NCI-H2171 (cell line): ENCODE data around the gene SLC35B4.

ENCODE experiments used
- DNase-seq: peaks from one replicate; lab custom pipeline; 2025; lab: John Stamatoyannopoulos, UW

The SLC35B4 gene

DNA sequence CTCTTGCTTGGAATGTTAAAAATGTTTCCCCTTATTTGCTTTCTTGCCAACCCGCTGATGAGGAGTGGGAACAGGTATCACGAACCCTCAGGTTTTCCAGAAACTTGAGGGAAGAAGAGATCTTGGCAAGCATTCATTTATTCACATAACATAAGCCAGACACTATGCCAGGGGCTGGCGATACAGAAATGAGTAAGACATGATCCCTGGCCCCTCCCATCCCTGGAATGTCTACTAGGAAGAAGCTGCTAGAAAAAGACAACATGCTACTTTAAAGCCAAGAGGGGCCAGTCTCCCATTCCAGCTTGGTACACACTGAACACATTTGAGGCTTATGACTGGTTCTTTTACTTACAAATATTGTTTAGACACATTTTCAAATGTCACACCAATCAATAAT, 26.4 kb downstream of the SLC35B4 start:
- DNase-seq: no peak

DNA sequence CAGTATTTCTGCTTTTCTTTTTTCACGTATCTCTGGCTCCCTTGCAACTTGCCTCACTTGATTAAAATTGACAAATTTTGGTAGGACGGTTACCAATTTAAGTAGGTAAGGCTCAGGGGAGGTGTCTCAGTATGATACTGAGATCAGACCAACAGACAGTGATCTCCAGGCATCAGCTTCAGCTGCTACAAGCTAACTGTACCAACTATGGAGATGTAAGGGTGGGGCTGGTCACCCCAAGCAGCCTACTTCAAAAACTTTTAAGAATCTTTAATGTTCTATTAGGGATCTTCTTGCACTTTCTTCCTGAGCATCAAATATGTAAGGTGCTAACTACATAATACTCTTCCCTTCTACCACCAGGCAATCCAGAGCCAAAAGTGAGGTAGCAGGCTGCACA, 26.9 kb downstream of the SLC35B4 start:
- no peak for DNase-seq

DNA sequence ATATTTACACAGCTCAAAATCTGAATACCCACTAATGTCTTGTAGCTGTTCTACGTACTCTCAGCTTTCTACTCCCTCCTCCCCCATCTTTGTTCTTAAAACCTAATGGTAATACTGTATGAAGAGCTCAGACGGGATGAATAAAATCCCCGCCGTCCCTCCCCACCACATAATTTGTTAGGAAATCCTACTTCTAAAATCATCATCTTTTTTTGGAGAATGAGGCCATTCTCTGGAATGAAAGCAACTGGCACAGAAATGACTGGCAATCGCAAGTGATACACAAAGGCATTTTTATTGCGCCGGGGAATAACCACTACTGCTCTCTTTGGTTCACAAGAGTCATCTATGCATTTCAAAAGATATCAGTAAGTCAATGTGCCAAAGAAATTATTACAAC, 27.3 kb downstream of the SLC35B4 start:
- DNase-seq: no peak

DNA sequence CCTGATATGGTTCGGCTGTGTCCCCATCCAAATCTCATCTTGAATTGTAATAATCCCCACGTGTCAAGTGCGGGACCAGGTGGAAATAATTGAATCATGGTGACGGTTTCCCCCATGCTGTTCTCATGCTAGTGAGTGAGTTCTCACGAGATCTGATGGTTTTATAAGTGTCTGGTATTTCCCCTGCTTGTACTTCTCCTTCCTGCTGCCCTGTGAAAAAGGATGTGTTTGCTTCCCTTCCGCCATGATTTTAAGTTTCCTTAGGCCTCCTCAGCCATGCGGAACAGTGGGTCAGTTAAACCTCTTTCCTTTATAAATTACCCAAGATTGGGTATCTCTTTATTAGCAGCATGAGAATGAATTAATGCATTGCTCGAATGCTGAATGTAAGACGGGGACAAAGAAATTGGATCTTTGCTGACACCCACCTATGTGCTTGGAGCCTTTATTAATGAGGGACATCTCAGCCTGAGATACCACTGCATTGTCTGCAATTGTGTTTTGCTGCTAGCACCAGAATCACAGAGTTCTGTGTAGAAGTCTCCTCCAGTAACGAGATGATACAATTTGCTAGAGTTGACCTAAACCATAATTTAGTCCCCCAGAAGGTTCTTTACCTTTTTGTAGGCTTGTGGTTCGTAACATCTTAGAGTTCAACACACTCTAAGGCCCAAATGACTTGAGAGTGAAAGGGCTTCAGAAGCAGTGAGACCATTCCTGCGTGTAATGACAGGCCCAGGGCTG, 28.6 kb downstream of the SLC35B4 start:
- no peak for DNase-seq

DNA sequence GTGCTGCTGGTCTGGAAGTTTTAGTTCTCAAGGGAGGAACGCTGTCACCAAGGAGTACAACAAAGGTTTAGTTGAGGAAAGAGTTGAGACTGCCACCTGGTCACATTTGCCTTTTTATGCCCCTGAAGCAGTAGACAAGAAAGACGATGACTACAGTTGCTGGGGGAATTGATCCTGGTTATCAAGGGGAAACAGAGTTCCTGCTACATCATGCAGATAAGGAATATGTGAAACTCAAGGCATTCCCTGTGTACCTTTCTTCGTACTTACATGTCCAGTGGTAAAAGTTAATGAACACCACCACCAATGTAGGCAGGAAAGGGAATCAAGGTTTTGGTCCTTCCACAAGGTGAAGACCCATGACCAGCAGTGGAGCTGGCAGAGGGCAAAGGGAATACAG, 31.8 kb downstream of the SLC35B4 start:
- DNase-seq: no peak

DNA sequence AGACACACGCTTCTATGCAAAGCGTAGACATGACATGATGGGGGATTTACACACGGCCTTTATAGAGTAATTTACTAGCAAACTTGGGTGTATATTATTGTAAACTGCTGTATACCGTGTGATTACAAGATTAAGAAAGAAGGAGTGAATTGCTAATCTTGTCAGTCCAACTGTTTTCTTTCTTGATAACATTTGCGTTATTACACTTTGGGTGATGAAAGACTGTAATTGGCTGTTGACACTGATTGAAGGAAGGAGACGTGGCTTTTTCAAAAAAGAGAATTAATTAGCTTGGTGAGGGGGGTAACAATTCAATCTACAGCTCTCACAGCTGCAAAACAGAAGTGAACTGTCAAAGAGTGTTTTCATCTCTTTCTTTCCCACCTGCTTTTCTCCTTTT, 32.7 kb downstream of the SLC35B4 start:
- DNase-seq: no peak

DNA sequence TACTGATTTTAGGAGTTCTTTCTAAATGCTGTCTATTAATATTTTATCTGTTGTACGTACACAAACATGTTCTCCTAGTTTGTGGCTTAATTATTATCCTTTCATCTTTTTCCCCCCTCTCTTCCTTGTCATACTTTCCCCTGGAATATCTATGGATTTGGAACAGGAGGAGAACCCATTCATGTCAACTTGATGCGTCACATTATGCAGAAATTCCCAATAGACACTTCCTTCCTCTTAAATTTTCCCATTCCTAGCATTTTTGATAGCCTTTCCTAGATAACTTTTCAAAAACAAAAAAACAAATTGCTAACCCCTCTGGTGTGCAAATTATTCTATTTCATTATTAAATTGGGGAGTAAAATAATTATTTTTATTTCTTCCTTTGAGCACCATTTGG, 36.2 kb downstream of the SLC35B4 start:
- DNase-seq: no peak

DNA sequence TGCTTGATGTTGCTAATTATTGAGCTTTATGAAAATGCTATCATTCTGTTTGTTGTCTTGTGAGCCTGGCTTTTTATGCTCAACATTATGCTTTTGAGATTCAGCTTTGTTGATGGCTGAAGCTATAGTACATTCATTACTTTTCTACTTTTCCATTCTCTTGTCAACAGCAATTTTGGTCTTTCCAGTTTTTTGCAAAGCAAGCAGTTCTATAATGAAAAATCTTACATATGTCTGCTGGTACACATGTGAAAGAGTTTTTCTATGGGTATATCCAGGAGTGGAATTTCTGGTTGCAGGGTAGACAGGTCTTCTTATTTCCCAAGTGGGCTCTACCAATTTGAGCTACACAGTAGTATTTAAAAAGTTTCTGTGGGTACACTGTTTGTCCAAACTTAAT, 36.8 kb downstream of the SLC35B4 start:
- DNase-seq: no peak

DNA sequence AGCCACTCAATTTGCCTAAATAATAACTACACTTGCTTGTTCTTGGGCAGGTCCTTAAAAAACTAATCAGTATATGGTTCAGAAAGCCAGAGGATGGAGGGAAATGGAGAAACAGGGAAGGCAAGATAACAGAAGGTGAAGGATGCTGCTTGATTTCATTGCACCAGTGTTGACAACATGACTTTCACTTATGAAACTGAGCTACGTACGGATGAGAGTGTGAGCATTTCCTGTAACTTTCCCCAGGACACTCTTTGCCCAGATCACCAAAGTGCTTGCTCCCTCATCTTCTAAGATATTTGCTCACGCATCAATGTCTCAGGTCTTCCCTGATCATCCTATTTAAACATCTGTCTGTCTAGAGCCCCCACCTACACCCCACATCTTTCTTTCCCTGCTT, 37.4 kb downstream of the SLC35B4 start:
- DNase-seq: no peak

DNA sequence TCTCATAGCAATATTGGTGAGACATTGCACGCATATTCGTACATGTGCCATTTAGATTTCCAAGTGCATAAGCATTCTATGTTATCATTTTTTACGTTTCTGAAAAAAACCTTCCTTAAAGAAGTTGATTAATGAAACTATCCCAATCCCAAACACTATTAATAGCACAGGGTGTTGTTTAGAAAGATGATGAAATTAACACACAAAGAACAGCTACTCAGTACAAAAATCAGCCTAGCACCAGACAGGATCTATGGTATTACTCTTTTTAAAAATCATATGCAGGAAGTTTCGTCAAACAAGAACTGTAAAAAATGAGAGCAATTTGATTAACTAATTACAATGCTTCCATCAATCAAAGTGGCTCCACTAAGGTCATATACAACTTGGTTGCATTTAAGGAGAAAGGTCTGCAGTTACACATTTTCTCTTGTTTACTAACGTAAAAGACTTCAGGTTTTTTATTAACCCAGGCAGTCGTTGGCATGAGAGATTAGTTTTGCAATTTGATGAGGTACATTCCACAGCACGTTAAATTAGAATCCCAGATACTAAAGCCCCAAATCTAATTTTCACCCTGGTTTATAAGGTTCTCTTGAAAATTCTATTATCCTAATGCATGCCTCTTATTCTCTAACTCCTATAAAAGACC, 38.1 kb downstream of the SLC35B4 start:
- no peak for DNase-seq

DNA sequence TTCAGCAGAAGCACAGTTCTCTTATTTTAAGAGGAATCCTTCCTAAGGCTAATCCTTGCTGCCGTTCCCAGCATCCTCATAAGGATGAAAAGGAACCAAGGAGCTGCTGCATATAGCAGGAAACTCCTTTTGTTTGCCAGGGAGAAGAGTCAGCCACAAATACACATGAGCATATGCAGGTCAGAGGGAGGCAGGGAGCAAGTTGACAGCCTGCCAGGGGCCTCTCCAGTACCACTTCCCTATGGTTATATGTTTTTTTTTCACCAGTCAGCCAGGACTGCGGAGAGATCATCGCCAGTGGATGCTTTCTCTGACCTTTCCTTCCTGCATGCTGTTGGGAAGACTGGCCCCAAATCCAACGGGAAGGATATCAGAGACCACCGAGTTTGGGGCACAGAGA, 39.8 kb downstream of the SLC35B4 start:
- DNase-seq: no peak

DNA sequence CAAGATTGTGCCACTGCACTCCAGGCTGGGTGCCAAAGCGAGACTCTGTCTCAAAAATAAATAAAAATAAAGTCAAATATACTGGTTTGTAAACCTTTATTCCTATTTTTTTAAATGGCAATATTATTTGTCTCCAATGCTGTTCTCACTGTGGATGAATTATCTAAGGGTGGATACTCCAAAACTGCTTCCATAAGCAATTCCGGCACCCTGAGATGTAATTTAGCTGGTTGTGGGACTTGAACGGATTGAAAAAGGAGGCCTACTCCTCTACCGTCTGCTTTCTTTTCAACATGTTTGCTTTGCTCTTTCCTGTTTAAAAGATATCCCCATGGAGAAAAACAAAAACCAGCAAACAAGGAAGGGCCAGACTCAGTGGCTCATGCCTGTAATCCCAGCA, 54.4 kb downstream of the SLC35B4 start:
- no peak for DNase-seq

DNA sequence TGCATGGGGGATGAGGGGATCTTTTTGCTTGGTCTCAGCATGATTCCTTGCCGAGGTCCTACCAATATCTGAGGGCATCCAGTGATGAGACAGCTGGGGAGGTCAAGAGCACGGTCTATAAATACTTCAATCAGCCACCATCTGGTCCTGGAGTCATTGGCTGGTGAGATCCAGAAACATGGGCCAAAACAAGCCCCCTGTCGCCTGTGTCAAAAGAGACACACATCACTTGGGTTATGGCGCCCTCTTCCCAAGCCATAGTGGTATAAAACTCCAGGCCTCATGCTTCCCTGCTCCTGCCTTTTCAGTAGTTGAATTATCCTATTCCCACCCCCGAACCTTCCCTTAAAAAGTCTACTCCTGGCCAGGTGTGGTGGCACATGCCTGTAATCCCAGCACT, 60.9 kb downstream of the SLC35B4 start:
- DNase-seq: no peak

DNA sequence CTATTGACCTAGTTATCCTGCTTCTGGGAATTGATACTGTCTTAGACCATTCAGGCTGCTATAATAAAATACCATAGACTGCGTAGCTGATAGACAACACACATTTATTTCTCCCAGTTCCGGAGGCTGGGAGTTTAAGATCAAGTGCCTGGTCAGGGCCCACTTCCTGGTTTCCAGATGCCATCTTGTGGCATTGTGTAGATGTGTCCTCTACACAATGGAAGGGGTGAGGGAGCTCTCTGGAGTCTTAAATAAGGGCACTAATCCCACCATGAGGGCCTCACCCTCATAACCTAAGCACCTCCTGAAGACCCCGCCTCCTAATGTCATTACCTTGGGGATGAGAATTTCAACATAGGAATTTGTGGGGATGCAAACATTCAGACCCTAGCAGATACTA, 62.4 kb downstream of the SLC35B4 start:
- DNase-seq: no peak

DNA sequence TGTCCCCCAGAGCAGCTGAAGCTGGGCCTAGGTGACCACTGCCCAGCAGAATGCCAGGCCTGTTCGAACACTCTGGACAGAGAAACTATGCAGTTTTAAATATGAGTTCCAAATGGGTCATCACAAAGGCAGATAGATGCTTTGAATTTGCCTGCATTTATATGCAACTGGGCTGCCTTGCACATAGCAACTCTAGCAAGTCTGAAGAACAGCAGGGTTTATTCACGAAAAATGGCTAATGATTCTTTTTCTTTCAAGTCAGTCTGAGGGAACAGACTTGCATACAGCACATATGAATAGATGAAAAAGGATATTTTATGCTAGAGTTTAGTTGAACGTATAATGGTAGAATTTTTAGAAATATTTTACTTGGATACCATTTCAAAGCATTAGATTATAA, 68.5 kb downstream of the SLC35B4 start:
- DNase-seq: no peak

DNA sequence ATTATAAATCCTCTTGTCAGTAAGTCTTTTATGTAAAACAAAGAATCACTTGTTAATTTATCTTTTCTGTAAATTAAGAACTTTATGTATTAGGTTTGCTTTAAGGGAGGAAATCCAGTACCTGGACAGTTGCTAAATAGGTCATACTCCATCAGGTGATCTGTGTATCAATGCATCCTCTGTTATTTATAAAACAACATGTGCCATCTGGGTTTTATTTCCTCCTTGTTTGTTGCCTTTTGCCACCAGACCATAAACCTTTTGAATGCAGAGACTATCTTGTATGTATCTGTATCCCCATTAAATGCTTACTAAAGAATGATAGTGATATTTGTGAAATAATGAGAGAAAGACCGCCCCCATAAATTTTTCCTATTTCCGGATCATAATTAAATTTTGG, 70.0 kb downstream of the SLC35B4 start:
- DNase-seq: no peak

DNA sequence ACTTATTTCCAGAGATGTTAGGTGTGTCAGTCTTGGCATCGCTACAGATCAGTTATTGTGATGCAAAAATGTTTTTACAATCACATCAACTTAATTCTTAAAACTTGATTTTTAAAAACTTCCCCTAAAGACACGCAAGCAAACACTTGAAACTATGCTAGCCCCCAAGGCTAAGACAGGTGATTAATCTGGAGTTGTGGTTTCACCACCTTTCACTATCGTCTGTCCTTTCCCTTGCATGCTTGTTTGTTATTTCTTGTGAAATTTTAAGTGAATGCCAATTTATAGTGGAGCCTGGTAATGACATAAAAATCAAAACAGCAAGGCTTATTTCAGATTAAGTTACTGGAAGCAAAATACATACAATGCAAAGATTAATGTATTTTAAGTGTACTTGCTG, 70.4 kb downstream of the SLC35B4 start:
- DNase-seq: no peak

DNA sequence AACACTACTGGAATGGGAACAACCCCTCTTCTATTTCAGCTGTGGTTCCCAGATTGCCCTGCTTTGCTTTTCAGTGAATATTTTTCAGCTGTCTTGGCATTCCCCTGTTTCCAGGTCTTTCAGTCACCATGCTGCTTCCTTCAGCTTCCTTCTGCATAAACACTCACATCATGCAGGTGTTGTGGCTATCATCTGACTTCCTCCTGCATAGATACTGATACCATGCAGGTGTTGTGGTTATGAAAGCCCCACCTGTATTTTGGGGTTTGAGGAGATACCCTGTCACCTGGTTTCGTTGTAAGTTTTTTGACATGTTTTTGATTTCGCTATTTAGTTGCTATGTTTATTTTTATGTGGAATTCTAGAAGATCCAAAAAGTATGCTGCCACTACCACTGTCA, 71.5 kb downstream of the SLC35B4 start:
- DNase-seq: no peak
